Stimulated activated CD4-positive, alpha-beta T cell treated with anti-CD3 and anti-CD28 coated beads, Interleukin-15, amount 100 ng/mL, for 24 hours (primary cell): ENCODE data around the gene CEP120.
"Not testable (repeated sequence)": the region's sequence is repeated elsewhere in the genome, so short reads cannot be mapped to it uniquely, and the experiment has no call there.

Source experiments
- DNase-seq: peaks from one replicate; pipeline ENCODE4 v3.0.0-alpha.2; 2020

CEP120 gene

GRCh38 chr5:123423278-123424149 lies at the start of gene CEP120:
CEP120 (minus strand) TSS chr5:123423403; CDS start chr5:123422998, 405 bp downstream.
- DNase-seq = peak; percentile 97

- no peak for DNase-seq
Observed at GRCh38 chr5:123472150-123472924, 49.1 kb upstream of the CEP120 start.

GRCh38 chr5:123471385-123471784 lies 48.2 kb upstream of the CEP120 start:
- no peak for DNase-seq

GRCh38 chr5:123466839-123467238 lies 43.6 kb upstream of the CEP120 start:
- not testable (repeated sequence) for DNase-seq

GRCh38 chr5:123460296-123460729 lies 37.1 kb upstream of the CEP120 start:
- DNase-seq = peak; percentile 45

- not testable (repeated sequence) for DNase-seq
Observed at GRCh38 chr5:123458994-123459393, 35.8 kb upstream of the CEP120 start.

GRCh38 chr5:123456242-123456641 lies 33.0 kb upstream of the CEP120 start:
- no peak for DNase-seq

GRCh38 chr5:123455640-123456039 lies 32.4 kb upstream of the CEP120 start:
- no peak for DNase-seq

GRCh38 chr5:123455095-123455494 lies 31.9 kb upstream of the CEP120 start:
- no peak for DNase-seq

- no peak for DNase-seq
Observed at GRCh38 chr5:123454259-123454911, 31.2 kb upstream of the CEP120 start.

GRCh38 chr5:123452401-123452800 lies 29.2 kb upstream of the CEP120 start:
- DNase-seq = no peak

GRCh38 chr5:123451047-123451446 lies 27.8 kb upstream of the CEP120 start:
- DNase-seq = no peak

GRCh38 chr5:123450640-123451039 lies 27.4 kb upstream of the CEP120 start:
- DNase-seq = no peak

GRCh38 chr5:123450114-123450513 lies 26.9 kb upstream of the CEP120 start:
- no peak for DNase-seq

GRCh38 chr5:123449424-123449974 lies 26.3 kb upstream of the CEP120 start:
- DNase-seq = no peak

- no peak for DNase-seq
Observed at GRCh38 chr5:123448743-123449142, 25.5 kb upstream of the CEP120 start.

GRCh38 chr5:123448017-123448617 lies 24.9 kb upstream of the CEP120 start:
- DNase-seq = peak; percentile 35

- DNase-seq = no peak
Observed at GRCh38 chr5:123444016-123444415, 20.8 kb upstream of the CEP120 start.

GRCh38 chr5:123441408-123441807 lies 18.2 kb upstream of the CEP120 start:
- DNase-seq = peak; percentile 61

GRCh38 chr5:123440456-123441181 lies 17.4 kb upstream of the CEP120 start:
- DNase-seq = no peak

- no peak for DNase-seq
Observed at GRCh38 chr5:123439709-123440108, 16.5 kb upstream of the CEP120 start.

- peak; percentile 20 for DNase-seq
Observed at GRCh38 chr5:123438902-123439301, 15.7 kb upstream of the CEP120 start.
